Colonic mucosa (tissue), 4 donors: ENCODE measurements around the gene LRFN2. TPM values are rescaled to one million over a fixed set of nuclear protein-coding genes. Genes with fewer than 3 reads are reported as not detected.

ENCODE experiments used
- DNase-seq: peaks from one replicate; pipeline ENCODE4 v3.0.0-alpha.2; 2020
- H3K27ac ChIP-seq: fragments of 200-600 bp; one replicate; pipeline ENCODE4 v1.8.0; 2021
- H3K27me3 ChIP-seq: fragments of 200-600 bp; one replicate; pipeline ENCODE4 v1.8.0; 2021
- H3K36me3 ChIP-seq: fragments of 200-600 bp; one replicate; pipeline ENCODE4 v1.8.0; 2021
- H3K4me1 ChIP-seq: fragments of 200-600 bp; one replicate; pipeline ENCODE4 v1.8.0; 2021; ENCODE audit warnings: mild to moderate bottlenecking
- H3K4me3 ChIP-seq: fragments of 200-600 bp; one replicate; pipeline ENCODE4 v1.8.0; 2021
- H3K9ac ChIP-seq, 2 donors: one replicate each; pipeline ENCODE4 v1.7.0; 2013; ENCODE audit warnings: control low read depth in 2 of 2, low read depth in 2 of 2, low read length in 2 of 2
- H3K9me3 ChIP-seq: fragments of 200-600 bp; one replicate; pipeline ENCODE4 v1.8.0; 2021
- intact Hi-C: fragments of 100-400 bp; cut with DNase I; formaldehyde crosslinking; loops from one replicate; pipeline ENCODE4 v1.14.1; 2022
- total RNA-seq, 2 donors: library from RNA; stranded (reverse); fragmentation: NEBNext Ultra II Directional in 1 of 2; extraction: Animal tissue kit (Norgen Biotek cat#: 25700) in 1 of 2; gene quantifications; one replicate each; pipeline ENCODE4 v1.2.1, GENCODE V29; 2021
- TF ChIP-seq, protein P1 (sequence below): fragments of 200-600 bp; IDR thresholded peaks from one replicate; pipeline ENCODE4 v1.8.0; 2022; ENCODE audit warnings: antibody characterized with exemption, mild to moderate bottlenecking
- donor health status: healthy.
- donor health status: DM: no; HTN: no; CAD: no.
- donor health status: DM: no; HTN: no; CAD: no.

The LRFN2 gene
- total RNA-seq, 2 donors from 2014 or later = 0.21 to 0.22 TPM

DNA sequence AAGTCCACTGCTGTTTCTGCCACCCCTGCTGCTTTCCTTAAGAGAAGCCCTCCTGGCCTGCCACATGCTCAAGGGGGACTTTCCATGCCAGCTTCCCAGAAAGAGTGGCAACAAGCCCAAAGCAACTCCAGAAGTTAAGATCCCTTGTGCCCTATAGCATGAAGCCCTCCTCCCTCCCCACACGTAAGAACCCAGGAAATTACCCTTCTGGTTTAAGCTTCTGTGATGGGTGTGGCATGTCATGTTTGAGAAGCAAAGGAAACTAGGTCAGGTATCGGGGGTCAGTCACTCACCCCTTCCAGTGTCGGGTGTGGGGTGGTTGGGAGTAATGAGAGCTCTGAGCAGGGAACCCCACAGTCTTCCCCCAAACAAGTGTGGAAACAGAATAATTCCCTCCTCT, 196.1 kb downstream of the LRFN2 start:
- Histone ChIP-seq H3K36me3 (no peaks in the 10 kb centered on the region), H3K9ac (no peak overlapping the region), H3K27me3 (no peaks in the 10 kb centered on the region), H3K4me3 (no peak overlapping the region), H3K9me3 (no peaks in the 10 kb centered on the region), H3K4me1 (no peaks in the 10 kb centered on the region), H3K27ac (no peak overlapping the region)
- TF ChIP-seq, protein P1, sequence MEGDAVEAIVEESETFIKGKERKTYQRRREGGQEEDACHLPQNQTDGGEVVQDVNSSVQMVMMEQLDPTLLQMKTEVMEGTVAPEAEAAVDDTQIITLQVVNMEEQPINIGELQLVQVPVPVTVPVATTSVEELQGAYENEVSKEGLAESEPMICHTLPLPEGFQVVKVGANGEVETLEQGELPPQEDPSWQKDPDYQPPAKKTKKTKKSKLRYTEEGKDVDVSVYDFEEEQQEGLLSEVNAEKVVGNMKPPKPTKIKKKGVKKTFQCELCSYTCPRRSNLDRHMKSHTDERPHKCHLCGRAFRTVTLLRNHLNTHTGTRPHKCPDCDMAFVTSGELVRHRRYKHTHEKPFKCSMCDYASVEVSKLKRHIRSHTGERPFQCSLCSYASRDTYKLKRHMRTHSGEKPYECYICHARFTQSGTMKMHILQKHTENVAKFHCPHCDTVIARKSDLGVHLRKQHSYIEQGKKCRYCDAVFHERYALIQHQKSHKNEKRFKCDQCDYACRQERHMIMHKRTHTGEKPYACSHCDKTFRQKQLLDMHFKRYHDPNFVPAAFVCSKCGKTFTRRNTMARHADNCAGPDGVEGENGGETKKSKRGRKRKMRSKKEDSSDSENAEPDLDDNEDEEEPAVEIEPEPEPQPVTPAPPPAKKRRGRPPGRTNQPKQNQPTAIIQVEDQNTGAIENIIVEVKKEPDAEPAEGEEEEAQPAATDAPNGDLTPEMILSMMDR = no peak
- no peak for DNase-seq
- intact Hi-C loops = no loop called here

DNA sequence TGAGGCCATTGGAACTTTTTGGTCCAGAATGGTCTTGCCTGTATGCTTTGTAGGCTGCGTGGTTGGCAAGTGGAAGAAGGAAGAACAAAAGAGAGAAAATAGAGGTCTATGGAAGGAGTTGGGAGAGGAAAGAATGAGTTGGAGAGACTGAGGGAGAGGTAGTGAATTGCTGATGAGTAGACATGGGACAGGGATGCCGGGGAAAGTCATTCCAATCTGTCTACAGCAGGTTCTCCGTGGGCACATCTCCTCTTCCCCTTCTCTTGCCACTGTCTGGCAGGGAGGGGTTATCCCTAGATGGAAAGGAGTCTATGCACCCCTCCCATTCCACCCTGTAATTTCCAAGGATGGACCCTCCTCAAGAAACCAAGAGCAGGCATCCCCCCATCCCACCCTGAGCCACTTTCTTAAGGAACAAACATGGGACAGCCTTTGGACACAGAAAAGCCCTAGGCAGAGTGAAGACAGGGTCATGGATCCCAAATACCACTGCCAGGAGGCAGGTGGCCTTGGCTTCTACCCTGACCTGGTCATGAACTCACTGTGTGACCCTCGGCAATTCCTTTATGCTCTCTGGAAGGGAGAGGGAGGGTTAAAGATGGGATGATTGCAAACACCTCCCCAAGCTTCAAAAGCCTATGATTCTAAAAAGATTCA, 196.9 kb downstream of the LRFN2 start:
- intact Hi-C loops = no loop called here

DNA sequence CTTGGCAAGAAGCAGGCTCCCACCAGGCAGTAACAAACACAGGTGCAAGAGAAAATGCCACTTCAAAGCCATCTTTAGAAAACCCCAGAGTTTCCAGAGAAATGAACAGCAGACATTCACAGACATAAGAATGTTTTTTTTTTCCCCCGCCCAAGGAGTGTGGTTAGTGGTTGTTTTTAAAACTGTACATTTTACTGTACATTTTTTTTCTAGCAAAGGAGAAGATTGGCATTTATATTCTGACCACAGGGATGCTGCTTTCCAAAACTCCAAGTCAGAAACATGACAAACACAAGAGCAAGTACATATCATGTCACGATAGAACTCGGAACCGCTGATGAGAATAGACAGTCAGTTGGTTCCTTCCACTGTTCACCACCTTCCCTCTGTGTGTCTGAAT, 197.9 kb downstream of the LRFN2 start:
- Histone ChIP-seq H3K27me3 (no peaks in the 10 kb centered on the region), H3K9me3 (no peaks in the 10 kb centered on the region), H3K27ac (no peak overlapping the region), H3K9ac (no peak overlapping the region), H3K36me3 (no peaks in the 10 kb centered on the region), H3K4me3 (no peak overlapping the region), H3K4me1 (no peaks in the 10 kb centered on the region)
- intact Hi-C loops = no loop called here
- TF ChIP-seq, protein P1 = no peak
- no peak for DNase-seq

More for the DNA sequence above, 196.9 kb downstream of the LRFN2 start:
- Histone ChIP-seq H3K27me3 (no peaks in the 10 kb centered on the region), H3K4me1 (no peaks in the 10 kb centered on the region), H3K4me3 (no peak overlapping the region), H3K27ac (no peak overlapping the region), H3K36me3 (no peaks in the 10 kb centered on the region), H3K9ac (no peak overlapping the region), H3K9me3 (no peaks in the 10 kb centered on the region)
- TF ChIP-seq, protein P1 = no peak
- DNase-seq = no peak

DNA sequence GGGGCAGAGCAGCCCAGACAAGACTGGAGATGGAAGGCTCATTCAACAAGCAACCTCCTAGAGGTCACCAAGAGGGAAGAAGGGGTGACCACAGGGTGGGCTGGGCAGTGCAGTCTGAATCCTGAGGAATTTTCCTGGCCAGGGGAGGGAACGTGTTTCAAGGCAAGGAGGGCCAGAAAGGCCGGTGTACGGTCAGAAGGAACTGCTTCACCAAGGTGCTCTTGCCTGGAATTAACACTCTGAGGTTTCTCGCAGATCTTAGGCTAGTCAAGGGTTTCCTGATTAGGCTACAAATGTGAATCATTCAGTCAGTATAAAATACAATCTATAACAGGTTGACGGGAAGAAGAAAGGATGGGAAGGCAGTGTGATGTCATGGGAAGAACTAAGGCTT, 199.3 kb downstream of the LRFN2 start:
- Histone ChIP-seq H3K9me3 (no peaks in the 10 kb centered on the region), H3K9ac (no peak overlapping the region), H3K4me3 (no peak overlapping the region), H3K4me1 (no peaks in the 10 kb centered on the region), H3K36me3 (no peaks in the 10 kb centered on the region), H3K27me3 (no peaks in the 10 kb centered on the region), H3K27ac (no peak overlapping the region)
- TF ChIP-seq, protein P1 = no peak
- intact Hi-C loops = no loop called here
- no peak for DNase-seq

DNA sequence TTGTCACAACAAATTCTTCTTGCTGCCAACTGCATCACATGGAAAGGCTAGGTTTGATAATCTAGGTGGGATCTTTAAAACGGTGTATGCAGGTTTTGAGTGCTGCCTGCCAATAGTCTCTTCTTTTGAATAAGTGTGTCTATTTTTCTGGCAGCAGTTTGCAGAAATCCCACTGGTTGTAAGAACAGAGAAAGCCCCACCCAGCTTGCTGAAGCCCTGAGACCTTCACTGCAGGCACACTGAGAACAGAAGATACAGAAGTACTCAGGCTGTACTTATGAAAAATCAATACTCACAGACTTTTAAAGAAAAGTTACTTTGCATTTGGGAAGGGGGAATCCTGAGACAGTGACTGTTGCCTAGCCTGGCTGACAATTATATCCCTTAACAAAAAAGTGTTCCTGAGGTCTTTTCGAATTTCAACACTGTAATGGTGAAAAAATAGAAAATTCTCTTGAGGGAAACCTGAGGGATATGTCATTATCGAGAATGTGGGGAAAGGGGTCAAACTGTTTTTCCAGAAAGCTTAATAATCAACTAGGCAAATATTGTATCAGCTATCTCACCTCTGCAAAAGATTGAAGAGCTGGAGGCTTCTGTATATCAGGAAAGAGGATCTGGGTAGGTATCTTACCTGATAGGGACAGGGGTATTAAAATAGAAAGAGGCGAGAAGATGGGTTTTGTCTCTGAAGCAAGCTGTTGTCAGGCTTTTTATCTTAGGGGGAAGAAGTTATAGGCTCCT, 199.9 kb downstream of the LRFN2 start:
- Histone ChIP-seq H3K4me1 (no peaks in the 10 kb centered on the region), H3K27ac (no peak overlapping the region), H3K9ac (no peak overlapping the region), H3K27me3 (no peaks in the 10 kb centered on the region), H3K4me3 (no peak overlapping the region), H3K36me3 (no peaks in the 10 kb centered on the region), H3K9me3 (no peaks in the 10 kb centered on the region)
- intact Hi-C loops = no loop called here
- no peak for DNase-seq
- TF ChIP-seq, protein P1 = no peak
